ENCODE measurements around the gene PML.
A peak's percentile ranks its signal among the peaks of the same experiment; 100 is the strongest.
"Not testable (repeated sequence)": the region's sequence is repeated elsewhere in the genome, so short reads cannot be mapped to it uniquely, and the experiment has no call there.

PML gene

DNA sequence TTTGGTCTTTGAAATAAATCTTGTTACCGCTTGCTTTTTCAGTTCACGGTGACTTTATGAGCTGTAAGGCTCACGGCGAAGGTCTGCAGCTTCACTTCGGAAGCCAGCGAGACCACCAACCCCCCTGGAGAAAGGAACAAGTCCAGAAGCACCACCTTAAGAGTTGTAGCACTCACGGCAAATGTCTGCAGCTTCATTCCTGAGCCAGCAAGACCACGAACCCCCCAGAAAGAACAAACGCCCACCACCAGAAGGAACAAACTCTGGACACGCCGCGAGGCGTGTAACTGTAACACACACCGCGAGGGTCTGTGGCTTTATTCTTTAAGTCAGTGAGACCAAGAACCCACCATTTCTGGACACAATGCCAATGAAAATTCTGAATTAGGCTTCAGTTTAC is 59.0 kb downstream of the PML start:
- TF ChIP-seq EZH2 (IDR thresholded peaks at IDR 0.05; ENCODE audit: borderline replicate concordance, low read length), result no peak
- TF ChIP-seq, protein P1, sequence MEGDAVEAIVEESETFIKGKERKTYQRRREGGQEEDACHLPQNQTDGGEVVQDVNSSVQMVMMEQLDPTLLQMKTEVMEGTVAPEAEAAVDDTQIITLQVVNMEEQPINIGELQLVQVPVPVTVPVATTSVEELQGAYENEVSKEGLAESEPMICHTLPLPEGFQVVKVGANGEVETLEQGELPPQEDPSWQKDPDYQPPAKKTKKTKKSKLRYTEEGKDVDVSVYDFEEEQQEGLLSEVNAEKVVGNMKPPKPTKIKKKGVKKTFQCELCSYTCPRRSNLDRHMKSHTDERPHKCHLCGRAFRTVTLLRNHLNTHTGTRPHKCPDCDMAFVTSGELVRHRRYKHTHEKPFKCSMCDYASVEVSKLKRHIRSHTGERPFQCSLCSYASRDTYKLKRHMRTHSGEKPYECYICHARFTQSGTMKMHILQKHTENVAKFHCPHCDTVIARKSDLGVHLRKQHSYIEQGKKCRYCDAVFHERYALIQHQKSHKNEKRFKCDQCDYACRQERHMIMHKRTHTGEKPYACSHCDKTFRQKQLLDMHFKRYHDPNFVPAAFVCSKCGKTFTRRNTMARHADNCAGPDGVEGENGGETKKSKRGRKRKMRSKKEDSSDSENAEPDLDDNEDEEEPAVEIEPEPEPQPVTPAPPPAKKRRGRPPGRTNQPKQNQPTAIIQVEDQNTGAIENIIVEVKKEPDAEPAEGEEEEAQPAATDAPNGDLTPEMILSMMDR (IDR thresholded peaks at IDR 0.05; ENCODE audit: low read length), result no peak
- no peak overlapping the region for H3K27ac ChIP-seq (ENCODE audit: low read depth, low read length, poor library complexity, severe bottlenecking)
- no peaks in the 10 kb centered on the region for H3K79me2 ChIP-seq (ENCODE audit: insufficient read depth, low read length)
- no peak overlapping the region for H3K4me2 ChIP-seq (ENCODE audit: low read length)
- H3K27me3 ChIP-seq (ENCODE audit: insufficient read depth, low read length), result no peaks in the 10 kb centered on the region
- H3K4me1 ChIP-seq (ENCODE audit: insufficient read depth, low read length, severe bottlenecking), result no peaks in the 10 kb centered on the region
- no peaks in the 10 kb centered on the region for H3K9me2 ChIP-seq (ENCODE audit: low read depth, low read length)
- H3K9me3 ChIP-seq (ENCODE audit: low read length), result no peaks in the 10 kb centered on the region
- H2AFZ ChIP-seq (ENCODE audit: low read length), result no peak overlapping the region
- H3F3A ChIP-seq (ENCODE audit: insufficient read depth, low read length), result no peaks in the 10 kb centered on the region
- no peak overlapping the region for H3K9ac ChIP-seq (ENCODE audit: low read length)
- no peaks in the 10 kb centered on the region for H4K20me1 ChIP-seq (ENCODE audit: insufficient read depth, low read length)
- H3K36me3 ChIP-seq (ENCODE audit: insufficient read depth, low read length), result no peaks in the 10 kb centered on the region
- H3K4me3 ChIP-seq (ENCODE audit: low read depth, low read length, poor library complexity, severe bottlenecking), result no peak overlapping the region

DNA sequence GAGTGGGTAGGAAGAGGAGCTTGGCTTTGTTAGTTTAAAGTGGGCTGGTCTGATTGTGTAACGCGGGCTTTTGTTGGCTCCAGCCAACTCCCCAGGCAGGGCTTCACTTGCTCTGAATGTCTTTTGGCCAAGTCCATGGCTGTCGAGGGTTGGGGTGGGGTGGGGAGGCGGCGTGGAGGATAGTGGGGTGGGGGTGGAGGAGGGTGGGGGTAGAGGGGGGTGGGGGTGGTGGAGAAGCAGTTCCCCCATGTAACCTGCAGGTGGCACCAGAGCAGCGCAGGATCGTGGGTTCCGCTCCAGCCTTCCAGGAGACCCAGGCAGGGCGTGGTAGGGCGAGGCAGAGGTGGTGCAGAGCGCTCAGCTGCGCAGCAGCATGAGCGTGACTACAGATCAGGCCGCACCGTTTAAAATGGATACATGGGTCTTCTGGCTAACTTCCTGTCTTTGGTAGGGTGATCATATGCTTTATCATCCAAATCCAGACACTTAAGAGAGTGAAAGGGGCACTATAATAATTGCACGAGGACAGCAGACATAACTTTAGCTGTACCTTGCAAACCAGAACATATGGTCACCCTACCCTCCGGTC is 59.5 kb downstream of the PML start:
- H3K27me3 ChIP-seq (ENCODE audit: insufficient read depth, low read length), result no peaks in the 10 kb centered on the region
- H3F3A ChIP-seq (ENCODE audit: insufficient read depth, low read length), result no peaks in the 10 kb centered on the region
- no peaks in the 10 kb centered on the region for H3K4me1 ChIP-seq (ENCODE audit: insufficient read depth, low read length, severe bottlenecking)
- H3K4me2 ChIP-seq (ENCODE audit: low read length), result no peak overlapping the region
- no peaks in the 10 kb centered on the region for H3K9me3 ChIP-seq (ENCODE audit: low read length)
- no peaks in the 10 kb centered on the region for H3K36me3 ChIP-seq (ENCODE audit: insufficient read depth, low read length)
- no peaks in the 10 kb centered on the region for H3K79me2 ChIP-seq (ENCODE audit: insufficient read depth, low read length)
- H3K9me2 ChIP-seq (ENCODE audit: low read depth, low read length), result no peaks in the 10 kb centered on the region
- no peak overlapping the region for H3K9ac ChIP-seq (ENCODE audit: low read length)
- no peak overlapping the region for H3K4me3 ChIP-seq (ENCODE audit: low read depth, low read length, poor library complexity, severe bottlenecking)
- TF ChIP-seq EZH2 (IDR thresholded peaks at IDR 0.05; ENCODE audit: borderline replicate concordance, low read length), result no peak
- TF ChIP-seq, protein P1 (IDR thresholded peaks at IDR 0.05; ENCODE audit: low read length), result peak; percentile 32
- H2AFZ ChIP-seq (ENCODE audit: low read length), result no peak overlapping the region
- H3K27ac ChIP-seq (ENCODE audit: low read depth, low read length, poor library complexity, severe bottlenecking), result no peak overlapping the region
- H4K20me1 ChIP-seq (ENCODE audit: insufficient read depth, low read length), result no peaks in the 10 kb centered on the region

DNA sequence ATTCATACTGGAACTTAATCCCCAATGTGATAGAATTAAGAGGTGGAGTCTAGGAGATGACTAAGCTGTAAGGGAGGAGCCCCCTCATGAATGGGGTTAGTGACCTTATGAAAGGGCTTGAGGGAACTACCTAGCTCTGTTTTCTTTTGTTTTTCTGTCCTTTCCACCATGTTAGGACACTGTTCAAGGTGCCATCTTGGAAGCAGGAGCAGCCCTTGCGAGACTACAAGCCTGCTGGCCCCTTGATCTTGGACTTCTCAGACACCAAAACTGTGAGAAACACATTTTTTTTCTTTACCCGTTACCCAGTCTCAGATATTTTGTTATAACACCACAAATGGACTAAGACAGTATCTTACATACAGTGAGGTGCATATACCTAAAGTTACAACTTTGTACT is 61.3 kb downstream of the PML start:
- H3K9ac ChIP-seq (ENCODE audit: low read length), result no peak overlapping the region
- no peak overlapping the region for H3K4me3 ChIP-seq (ENCODE audit: low read depth, low read length, poor library complexity, severe bottlenecking)
- H3F3A ChIP-seq (ENCODE audit: insufficient read depth, low read length), result no peaks in the 10 kb centered on the region
- no peaks in the 10 kb centered on the region for H4K20me1 ChIP-seq (ENCODE audit: insufficient read depth, low read length)
- H3K27me3 ChIP-seq (ENCODE audit: insufficient read depth, low read length), result no peaks in the 10 kb centered on the region
- no peak overlapping the region for H2AFZ ChIP-seq (ENCODE audit: low read length)
- no peaks in the 10 kb centered on the region for H3K9me2 ChIP-seq (ENCODE audit: low read depth, low read length)
- H3K4me2 ChIP-seq (ENCODE audit: low read length), result no peak overlapping the region
- H3K27ac ChIP-seq (ENCODE audit: low read depth, low read length, poor library complexity, severe bottlenecking), result no peak overlapping the region
- TF ChIP-seq, protein P1 (IDR thresholded peaks at IDR 0.05; ENCODE audit: low read length), result no peak
- no peak for TF ChIP-seq EZH2 (IDR thresholded peaks at IDR 0.05; ENCODE audit: borderline replicate concordance, low read length)
- H3K9me3 ChIP-seq (ENCODE audit: low read length), result no peaks in the 10 kb centered on the region
- H3K36me3 ChIP-seq (ENCODE audit: insufficient read depth, low read length), result no peaks in the 10 kb centered on the region
- no peaks in the 10 kb centered on the region for H3K79me2 ChIP-seq (ENCODE audit: insufficient read depth, low read length)
- no peaks in the 10 kb centered on the region for H3K4me1 ChIP-seq (ENCODE audit: insufficient read depth, low read length, severe bottlenecking)

DNA sequence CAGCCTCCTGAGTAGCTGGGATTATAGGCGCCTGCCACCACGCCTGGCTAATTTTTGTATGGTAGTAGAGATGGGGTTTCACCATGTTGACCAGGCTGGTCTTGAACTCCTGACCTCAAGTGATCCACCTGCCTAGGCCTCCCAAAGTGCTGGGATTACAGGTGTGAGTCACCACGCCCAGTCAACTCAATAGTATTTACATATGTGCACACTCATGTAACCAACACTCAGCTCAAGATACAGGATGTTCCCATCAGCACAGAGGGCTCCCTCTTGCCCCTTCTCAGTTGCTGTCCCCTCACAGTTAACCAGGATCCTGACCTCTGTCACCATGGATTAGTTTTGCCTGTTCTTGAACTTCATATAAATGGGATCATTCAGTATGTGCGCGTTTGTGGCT is 61.8 kb downstream of the PML start:
- not testable (repeated sequence) for H3K27me3 ChIP-seq (ENCODE audit: insufficient read depth, low read length); H3K9me2 ChIP-seq (ENCODE audit: low read depth, low read length); H3K4me3 ChIP-seq (ENCODE audit: low read depth, low read length, poor library complexity, severe bottlenecking); H2AFZ ChIP-seq (ENCODE audit: low read length); H3K27ac ChIP-seq (ENCODE audit: low read depth, low read length, poor library complexity, severe bottlenecking); H3K36me3 ChIP-seq (ENCODE audit: insufficient read depth, low read length); H3K79me2 ChIP-seq (ENCODE audit: insufficient read depth, low read length); H3F3A ChIP-seq (ENCODE audit: insufficient read depth, low read length); H4K20me1 ChIP-seq (ENCODE audit: insufficient read depth, low read length); H3K9me3 ChIP-seq (ENCODE audit: low read length); H3K4me2 ChIP-seq (ENCODE audit: low read length); H3K4me1 ChIP-seq (ENCODE audit: insufficient read depth, low read length, severe bottlenecking); H3K9ac ChIP-seq (ENCODE audit: low read length)

DNA sequence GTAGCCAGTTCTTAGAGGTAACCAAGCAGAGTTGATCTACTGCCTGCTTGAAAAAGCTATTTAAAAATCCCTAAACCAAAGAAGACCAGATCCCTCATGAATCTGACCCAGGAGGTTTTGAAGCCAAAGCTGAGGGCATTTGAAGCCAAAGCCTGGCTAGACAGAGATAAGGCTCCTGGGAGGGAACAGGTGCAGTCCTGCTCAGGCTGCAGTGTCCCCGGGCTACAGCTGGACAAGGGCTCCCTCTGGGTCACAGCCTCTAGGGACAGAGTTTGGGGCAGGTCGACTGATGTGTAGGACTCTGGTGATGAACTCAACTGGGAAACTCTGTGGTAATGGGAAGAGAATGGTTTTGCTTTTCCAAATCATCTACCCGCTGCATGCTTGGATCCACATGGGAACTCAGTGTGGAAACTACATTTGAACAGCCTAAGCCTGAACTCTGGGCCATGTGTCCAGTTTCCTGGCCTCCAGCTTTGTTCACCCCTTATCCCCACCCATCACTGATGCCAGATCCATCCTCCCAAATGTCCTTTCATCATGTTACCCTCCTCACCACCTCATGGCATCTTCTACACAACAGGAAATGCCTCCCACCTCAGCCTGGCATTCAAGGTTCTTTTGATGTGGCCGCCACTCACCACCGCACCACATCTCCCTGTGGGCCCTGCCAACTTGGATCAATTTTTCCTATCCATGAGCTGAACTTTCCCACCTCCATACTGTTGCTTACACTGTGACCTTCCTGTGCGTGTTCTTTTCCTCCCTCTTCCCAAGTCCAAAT is 64.7 kb downstream of the PML start:
- not testable (repeated sequence) for H3K4me1 ChIP-seq (ENCODE audit: insufficient read depth, low read length, severe bottlenecking); H4K20me1 ChIP-seq (ENCODE audit: insufficient read depth, low read length); H3K27ac ChIP-seq (ENCODE audit: low read depth, low read length, poor library complexity, severe bottlenecking); H2AFZ ChIP-seq (ENCODE audit: low read length); H3K9me3 ChIP-seq (ENCODE audit: low read length); H3K79me2 ChIP-seq (ENCODE audit: insufficient read depth, low read length); H3K36me3 ChIP-seq (ENCODE audit: insufficient read depth, low read length); H3K4me2 ChIP-seq (ENCODE audit: low read length); H3K9me2 ChIP-seq (ENCODE audit: low read depth, low read length); H3F3A ChIP-seq (ENCODE audit: insufficient read depth, low read length); H3K27me3 ChIP-seq (ENCODE audit: insufficient read depth, low read length); H3K4me3 ChIP-seq (ENCODE audit: low read depth, low read length, poor library complexity, severe bottlenecking); H3K9ac ChIP-seq (ENCODE audit: low read length)

All from OCI-LY1 (cell line).